Effector CD8-positive, alpha-beta T cell (primary cell): ENCODE measurements around the gene ZCCHC24.
"Not testable (repeated sequence)": the region's sequence is repeated elsewhere in the genome, so short reads cannot be mapped to it uniquely, and the experiment has no call there.

Experiments
- DNase-seq: peaks from one replicate; lab custom pipeline; 2025; lab: John Stamatoyannopoulos, UW

ZCCHC24 gene

GRCh38 chr10:79346388-79347225, 98.8 kb downstream of the ZCCHC24 start:
- DNase-seq: no peak

- no peak for DNase-seq
These were observed 99.4 kb downstream of the ZCCHC24 start for GRCh38 chr10:79346012-79346340.

- no peak for DNase-seq
These were observed 100.0 kb downstream of the ZCCHC24 start for GRCh38 chr10:79345241-79346011.

GRCh38 chr10:79344502-79345195, 100.8 kb downstream of the ZCCHC24 start:
- DNase-seq: no peak

GRCh38 chr10:79342811-79343561, 102.4 kb downstream of the ZCCHC24 start:
- DNase-seq: no peak

- no peak for DNase-seq
These were observed 103.1 kb downstream of the ZCCHC24 start for GRCh38 chr10:79342295-79342761.

- DNase-seq: no peak
These were observed 104.7 kb downstream of the ZCCHC24 start for GRCh38 chr10:79340646-79341244.

- DNase-seq: no peak
These were observed 106.2 kb downstream of the ZCCHC24 start for GRCh38 chr10:79339266-79339665.

- not testable (repeated sequence) for DNase-seq
These were observed 107.5 kb downstream of the ZCCHC24 start for GRCh38 chr10:79337783-79338469.

GRCh38 chr10:79336739-79337138, 108.7 kb downstream of the ZCCHC24 start:
- DNase-seq: no peak

- no peak for DNase-seq
These were observed 109.1 kb downstream of the ZCCHC24 start for GRCh38 chr10:79336276-79336675.

GRCh38 chr10:79335470-79336235, 109.8 kb downstream of the ZCCHC24 start:
- DNase-seq: no peak

GRCh38 chr10:79335094-79335469, 110.3 kb downstream of the ZCCHC24 start:
- DNase-seq: no peak

- DNase-seq: no peak
These were observed 110.9 kb downstream of the ZCCHC24 start for GRCh38 chr10:79334573-79334972.

- no peak for DNase-seq
These were observed 111.9 kb downstream of the ZCCHC24 start for GRCh38 chr10:79333513-79333912.

GRCh38 chr10:79332610-79333315, 112.7 kb downstream of the ZCCHC24 start:
- not testable (repeated sequence) for DNase-seq
